T-helper 17 cell (primary cell): ENCODE data around the gene KDM7A. TPM values are rescaled to one million over a fixed set of nuclear protein-coding genes. Genes with fewer than 3 reads are reported as not detected.

ENCODE experiments used
- total RNA-seq, 4 donors: library from RNA in 2 of 4; stranded (reverse) in 2 of 4; gene quantifications; one replicate each; pipeline ENCODE4 v1.2.3 and lab custom pipeline; 2022 to 2026

The KDM7A gene
- total RNA-seq, 2 donors from 2014 or later: 35.1 to 47.2 TPM

Other genes starting within 250 kb of the KDM7A start
- gene PARP12, start 114.0 kb downstream of the KDM7A start, total RNA-seq: 100 to 1,000 TPM; 134 to 138 TPM
- 10 to 100 TPM; 23.8 to 26.4 TPM for gene SLC37A3, start 221.5 kb upstream of the KDM7A start, total RNA-seq
- gene RAB19, start 227.1 kb upstream of the KDM7A start, total RNA-seq: 1 to 10 TPM; 2.1 TPM